HG02938 (cell line): Measurements from ENCODE around the gene TOM1L2.

ENCODE experiments used
- ATAC-seq: cut with Tn5 transposase; IDR thresholded peaks from one replicate; pipeline ENCODE4 v1.9.1; 2021; ENCODE audit warnings: mild to moderate bottlenecking, moderate library complexity; ENCODE audit not compliant: unreplicated experiment

TOM1L2 gene

GRCh38 chr17:17823433-17824118 lies 148.6 kb downstream of the TOM1L2 start:
- peak; percentile 45 for ATAC-seq

DNA sequence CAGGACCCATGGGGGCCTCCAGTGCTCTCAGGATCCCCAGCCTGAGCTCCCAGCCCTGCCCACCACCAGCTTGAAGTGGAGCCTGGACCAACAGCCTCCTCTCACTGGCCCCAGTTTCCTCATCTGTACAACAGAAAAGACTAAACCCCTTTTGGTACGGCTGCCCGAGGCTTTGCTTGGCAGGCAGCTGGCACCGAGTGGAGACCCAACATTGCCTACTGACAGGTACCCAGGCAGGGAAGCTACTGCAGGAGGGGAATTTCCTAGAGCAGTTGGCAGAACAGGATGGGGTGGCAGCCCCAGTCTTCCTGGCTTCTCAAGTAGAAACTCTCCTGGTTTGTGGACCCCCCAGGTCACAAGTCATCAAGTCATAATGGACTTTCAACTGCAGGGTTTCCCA lies 149.6 kb downstream of the TOM1L2 start:
- ATAC-seq, result no peak

- ATAC-seq, result no peak
Observed at GRCh38 chr17:17822189-17822588, 150.0 kb downstream of the TOM1L2 start.

GRCh38 chr17:17820463-17821158 lies 151.6 kb downstream of the TOM1L2 start:
- ATAC-seq, result no peak

DNA sequence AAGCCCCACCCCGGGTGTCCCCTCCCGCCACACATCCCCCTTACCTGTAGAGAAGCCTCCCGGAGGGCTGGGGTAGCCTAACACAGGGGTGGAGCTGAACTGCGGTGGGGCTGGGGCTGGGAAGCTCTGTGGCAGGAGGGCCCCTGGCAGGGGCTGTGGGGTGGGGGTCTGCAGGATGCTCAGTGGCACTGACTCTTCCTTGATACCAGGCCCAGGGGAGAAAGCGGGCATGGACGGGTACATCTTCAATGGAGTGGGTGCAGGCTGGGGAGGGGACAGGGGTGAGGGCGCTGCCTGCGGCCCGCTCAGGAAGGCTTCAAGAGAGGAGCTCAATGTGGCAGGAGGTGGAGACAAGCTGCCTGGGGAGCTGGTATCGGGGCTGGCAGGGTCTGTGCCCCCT lies 152.2 kb downstream of the TOM1L2 start:
- ATAC-seq, result no peak

DNA sequence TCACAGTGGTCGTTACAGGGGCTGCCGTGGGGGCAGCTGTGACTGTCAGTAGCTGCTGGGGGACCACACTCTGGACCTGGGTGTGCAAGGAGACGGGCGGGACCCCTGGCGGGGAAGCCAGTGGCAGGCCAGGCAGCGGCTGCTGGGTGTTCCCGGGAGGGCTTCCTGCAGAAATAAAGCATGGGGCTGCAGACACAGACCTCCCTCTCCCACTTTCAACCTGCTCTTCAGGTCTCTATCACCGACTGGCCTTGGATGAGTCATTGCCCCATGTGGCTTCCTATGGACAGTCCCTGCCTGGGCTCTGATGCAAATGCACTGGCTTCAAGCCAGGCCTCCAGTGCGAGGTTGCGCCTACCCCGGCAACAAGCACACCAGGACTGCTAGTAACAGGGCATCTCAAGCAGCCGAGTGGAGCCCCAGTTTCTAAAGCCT lies 152.6 kb downstream of the TOM1L2 start:
- no peak for ATAC-seq

GRCh38 chr17:17819111-17819510 lies 153.1 kb downstream of the TOM1L2 start:
- no peak for ATAC-seq

- ATAC-seq, result no peak
Observed at GRCh38 chr17:17818088-17818526, 154.1 kb downstream of the TOM1L2 start.

- no peak for ATAC-seq
Observed at GRCh38 chr17:17817552-17817947, 154.7 kb downstream of the TOM1L2 start.

DNA sequence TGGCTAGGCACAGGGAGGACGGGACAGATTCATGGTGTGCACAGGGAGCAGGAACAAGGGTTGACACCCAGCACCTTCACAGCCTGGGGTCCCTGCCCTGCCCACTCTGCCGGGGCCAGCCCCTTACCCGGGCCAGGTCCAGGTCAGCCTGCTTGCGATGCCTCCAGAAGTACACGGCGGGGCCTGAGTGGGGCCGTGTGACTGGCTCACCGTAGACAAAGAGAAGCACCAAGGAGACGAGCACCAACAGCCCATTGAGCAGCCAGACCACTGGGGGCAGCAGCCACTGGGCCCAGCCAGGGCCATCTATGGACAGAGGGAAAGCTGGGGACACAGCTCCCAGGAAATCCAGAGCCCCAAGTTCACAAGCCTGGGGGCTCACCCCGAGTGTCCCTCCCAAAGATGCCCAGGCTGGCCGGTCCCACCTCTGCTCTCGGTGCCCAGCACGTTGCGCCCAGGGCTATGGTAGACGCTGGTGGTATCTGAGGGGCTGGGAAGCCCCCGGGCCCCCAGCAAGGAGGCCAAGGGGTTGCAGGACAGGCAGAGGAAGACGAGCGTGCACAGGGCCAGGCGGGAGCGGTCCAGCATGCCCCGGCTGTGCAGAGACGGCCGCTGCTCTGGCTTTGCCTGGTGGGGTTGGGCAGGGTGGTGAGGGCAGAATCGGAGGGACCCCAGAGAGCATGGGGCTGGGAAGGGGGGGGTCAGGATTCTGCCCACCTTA lies 155.2 kb downstream of the TOM1L2 start:
- no peak for ATAC-seq

DNA sequence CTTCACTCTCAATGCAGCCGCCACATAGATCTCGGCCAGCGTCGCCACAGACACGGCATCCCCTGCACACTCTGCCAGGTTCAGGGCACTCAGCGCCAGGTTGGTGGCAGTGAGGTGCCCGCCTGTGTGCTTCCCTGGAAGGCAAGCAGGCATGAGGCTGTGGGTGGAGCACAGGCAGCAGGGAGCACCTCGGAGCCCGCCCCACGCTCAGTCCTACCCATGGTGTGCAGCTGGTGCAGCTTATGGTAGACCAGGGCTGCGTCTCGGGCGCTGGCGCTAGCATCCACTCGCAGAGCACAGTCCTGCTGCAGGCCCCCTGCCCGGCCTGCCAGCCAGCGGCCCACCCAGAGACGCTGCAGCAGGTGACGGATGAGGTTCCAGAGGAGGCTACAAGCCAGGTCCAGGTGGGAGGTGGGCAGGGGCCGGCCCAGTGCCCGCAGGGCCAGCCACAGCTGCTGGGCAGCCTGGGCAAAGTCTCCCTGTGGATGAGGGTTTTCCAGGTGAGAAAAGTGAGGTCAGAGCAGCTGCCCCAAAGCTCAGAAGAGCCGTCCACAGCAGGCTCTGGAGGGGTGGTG lies 155.9 kb downstream of the TOM1L2 start:
- ATAC-seq, result no peak

DNA sequence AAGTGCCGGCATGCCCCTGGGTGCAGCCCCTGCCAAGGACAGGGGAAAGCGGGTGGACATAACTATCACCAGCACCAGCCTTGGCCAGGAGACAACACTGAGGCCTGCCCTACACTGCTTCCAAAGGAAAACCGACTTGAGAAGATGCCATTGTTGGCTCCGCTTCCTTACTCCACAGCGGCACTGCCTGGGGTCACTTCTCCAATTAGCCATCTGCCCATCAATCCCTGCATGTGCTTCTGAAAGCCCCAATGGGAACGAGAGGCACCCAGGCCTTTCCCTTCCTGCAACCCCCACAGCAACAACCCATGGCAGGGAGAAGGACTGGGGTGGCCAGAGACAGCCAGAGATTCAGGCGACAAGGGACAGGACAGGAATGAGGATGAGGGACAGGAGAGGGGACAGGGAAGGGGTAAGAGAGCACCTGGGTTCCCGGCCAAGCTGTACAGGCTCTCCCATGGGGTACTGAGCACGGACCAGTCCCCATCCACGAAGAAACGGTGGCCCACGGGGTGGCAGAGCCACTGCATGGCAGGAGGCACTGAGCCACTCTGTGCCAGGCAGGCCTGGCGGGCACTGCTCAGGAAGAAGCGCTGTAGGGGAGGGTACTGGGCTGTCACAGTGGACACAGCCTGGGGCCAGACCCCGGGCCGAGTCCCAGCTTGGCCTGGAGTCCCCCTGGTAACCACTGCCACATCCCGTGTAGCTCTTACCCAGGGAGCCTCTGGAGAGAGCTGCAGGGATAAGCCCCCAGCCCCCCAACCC lies 156.6 kb downstream of the TOM1L2 start:
- no peak for ATAC-seq

DNA sequence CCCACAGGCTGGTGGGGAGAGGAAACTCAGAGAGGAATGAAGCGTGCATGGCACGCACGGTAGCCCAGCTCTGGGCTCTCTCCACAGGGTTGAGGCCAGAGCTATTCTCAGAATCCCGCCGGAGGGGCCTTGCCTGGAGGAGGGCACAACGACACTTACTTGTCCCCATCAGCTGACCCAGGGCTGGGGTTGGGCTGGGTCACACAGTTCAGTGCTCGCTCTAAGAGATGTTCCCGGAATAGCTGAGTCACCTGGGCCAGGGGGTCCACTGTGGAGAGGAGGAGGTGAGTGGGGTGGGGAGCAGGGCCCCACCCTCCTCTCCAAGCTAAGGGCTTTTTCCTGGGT lies 157.2 kb downstream of the TOM1L2 start:
- ATAC-seq, result no peak

DNA sequence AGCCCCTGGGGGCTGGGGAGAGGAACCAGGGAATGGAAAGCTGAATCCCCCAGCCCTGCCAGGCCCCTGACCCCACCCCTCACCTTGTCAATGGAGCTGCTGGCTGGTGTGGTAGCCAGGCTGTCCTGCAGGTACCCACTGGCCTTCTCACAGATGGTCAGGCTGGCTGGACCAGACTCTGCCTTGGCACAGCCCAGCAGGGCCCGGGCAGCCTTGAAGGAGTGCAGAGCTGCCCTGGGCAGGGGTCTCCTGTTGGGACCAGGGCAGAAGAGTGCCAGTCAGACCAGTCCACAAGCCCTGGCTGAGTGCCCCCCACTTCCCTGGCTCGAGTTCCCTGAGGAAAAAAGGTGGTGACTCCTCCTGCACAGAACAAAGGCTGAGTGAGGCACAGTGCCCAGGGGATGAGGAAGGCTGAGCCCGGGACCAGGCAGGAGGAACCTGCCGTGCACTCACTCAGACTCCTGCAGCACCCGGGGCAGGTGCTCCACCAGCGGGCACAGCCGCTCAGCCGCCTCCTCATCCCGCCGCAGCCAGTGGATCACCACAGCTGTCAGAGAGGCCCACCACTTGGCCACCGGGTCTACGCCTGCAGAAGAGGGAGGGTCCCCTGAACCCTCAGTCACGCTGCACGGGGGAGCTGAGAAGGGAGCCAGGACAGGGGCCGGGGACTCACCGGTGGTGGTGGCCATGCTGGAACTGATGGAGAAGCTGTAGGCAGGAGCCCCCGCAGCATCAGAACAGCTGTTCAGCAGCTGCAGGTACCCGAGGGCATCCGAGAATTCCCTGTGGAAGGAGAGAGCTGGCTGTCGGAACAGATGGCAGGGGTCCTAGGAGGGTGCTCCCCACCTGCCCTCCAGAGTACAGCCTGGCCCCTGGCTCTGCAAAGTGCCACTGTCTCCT lies 157.8 kb downstream of the TOM1L2 start:
- no peak for ATAC-seq

- ATAC-seq, result no peak
Observed at GRCh38 chr17:17813725-17814095, 158.5 kb downstream of the TOM1L2 start.

DNA sequence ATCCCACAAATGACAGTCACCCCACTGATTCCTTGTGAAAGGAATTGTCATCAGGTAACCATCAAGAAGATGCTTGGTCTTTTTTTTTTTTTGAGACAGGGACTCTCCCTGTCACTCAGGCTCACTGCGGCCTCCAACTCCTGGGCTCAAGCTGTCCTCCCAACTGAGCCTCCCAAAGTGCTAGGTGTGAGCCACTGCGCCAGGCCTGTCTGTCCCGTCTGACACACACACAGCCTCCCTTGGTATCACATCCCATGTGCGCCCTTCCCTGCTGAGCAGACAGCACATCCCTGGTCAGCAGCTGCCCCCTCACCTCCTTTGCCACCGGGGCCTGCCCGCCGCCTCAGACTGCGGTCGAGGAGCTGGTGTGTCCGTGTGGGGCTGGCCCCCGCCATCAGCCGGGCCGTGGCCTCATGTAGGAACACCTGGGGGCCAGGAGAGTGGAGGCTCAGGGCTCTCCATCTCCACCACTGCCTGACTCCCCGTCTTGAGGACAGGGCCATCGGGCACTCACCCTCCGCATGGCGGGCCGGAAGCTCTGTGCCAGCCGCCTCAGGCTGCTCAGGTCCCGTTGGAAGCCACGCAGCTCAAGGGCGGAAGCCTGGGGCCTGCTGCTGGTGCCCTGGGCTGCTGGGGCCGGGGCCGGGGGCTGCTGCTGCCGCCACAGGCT lies 159.0 kb downstream of the TOM1L2 start:
- ATAC-seq, result no peak

DNA sequence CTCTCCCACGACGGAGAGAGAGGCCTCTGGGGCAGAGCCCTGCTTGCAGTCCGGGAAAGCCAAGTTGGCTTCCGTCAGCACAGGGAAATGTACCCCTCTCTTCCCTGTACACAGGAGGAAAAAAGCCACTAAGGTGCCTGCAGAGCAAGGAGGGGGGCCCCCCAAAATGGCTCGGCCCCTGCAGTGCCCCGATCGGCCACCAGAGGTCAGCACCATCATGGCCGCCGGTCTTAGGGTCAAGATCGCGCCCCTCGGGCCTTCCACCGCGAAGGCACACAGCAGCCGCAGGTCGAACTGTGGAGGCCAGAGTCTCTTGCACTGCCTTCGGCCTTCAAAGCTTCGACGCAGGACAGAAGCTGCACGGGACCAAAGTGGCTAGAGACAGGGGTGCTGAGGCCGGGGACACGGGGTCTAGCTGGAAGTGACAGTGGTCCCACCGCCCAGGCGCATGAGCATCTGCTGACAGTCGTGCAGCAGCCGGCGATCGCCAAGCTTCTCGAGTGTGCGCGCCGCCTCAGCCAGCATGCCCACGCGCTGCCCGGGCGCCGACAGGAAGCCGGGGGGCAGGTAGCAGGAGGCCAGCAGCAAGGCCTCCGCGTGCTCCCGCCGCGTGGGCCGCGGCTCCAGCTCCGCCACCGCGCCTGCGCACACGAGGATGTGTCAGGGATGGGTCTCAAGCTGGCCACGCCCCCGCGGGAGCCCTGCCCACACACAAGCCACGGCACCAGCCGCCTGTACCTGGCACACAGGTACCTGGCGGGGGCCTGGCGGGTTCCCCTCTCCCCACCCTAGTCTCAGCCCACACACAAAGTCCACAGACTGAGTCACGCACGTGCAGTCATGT lies 159.8 kb downstream of the TOM1L2 start:
- no peak for ATAC-seq

DNA sequence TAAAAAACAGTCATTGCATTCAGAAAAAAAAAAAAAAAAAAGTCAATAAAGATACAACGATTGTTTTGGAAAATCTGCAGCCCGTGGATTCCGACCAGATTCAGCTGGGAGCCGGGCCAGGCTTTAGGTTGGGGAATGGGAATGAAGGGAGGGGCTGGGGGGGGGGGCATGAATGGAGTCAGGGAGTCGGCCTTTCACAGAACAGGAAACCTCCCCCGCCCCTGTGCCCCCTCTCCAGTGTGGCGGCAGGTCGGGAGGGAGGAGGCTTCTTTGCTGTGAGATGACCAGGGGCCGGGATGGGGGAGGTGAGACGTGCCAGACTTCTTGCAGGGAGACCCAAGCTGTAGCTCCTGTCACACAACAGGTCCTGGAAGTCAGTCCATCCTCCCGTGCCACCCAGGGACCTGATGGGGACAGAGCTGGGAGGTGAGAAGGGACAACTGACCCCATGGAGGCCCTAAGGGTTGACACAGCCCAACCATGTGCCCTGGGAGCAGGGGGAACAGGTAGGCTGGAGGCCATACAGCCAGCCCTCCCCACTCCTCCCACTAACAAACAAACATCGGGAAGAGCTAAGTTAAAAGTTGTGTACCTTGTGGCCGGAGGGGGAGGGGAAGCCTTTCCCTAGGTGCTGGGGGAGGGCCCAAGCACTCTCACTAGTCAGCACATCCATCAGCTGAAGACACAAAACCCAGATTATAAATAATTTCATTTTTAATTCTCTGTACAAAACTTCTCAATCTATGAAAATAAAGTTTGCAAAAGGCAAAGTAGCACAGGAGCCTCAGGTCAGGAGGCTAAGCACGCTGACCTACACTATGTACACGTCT lies 160.6 kb downstream of the TOM1L2 start:
- no peak for ATAC-seq
